ENCODE data around the gene EIF4H. TPM values are rescaled to one million over a fixed set of nuclear protein-coding genes. Genes with fewer than 3 reads are reported as not detected.

Gene EIF4H
- total RNA-seq, result 100 to 1,000 TPM; 400 to 410 TPM

DNA sequence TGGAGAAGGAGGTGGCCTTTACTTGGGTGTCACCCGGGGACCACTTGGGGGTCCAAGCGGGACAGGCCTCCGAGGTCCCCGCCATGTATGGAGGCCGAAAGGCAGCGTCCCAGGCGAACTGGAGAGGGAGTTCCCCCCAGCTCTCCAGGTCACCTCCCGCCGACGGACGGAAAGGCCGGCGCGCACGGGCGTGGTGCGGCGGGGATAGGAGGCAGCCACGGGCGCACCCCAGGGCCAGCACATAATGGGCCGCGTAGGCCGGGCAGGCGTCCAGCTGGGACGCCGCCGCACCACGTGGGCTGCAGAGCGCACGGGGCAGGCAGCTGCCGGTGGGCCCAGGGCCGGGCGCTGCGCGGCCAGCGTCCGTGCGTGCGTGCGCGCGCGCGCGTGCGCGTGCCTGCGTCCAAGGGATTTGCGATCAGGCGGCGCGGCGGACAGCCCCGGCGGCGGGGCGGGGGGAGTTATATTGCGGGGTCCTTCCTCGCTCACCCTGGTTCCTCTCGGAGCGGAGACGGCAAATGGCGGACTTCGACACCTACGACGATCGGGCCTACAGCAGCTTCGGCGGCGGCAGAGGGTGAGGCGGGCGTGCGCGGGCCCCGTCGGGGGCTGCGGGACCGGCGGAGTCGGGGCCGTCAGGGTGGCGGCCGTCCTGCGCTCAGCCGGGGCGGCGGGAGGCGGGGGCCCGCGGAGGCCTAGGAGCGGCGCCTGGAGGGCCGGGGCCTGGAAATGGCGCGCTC is at the start of gene EIF4H:
TSS of gene EIF4H (plus strand) at position 491 of the 740 bp plus-strand sequence. CDS start at position 519, 28 bp downstream.
- peak; percentile 96 for DNase-seq
- H3K27me3 Mint-ChIP-seq, result no peaks in the 10 kb centered on the region
- peak within 1 kb of the TSS; percentile 88 for H3K4me3 Mint-ChIP-seq
- intact Hi-C loops (cut with micrococcal nuclease), result loop anchor here (1.0 to 10.0 kb wide), 5 partner anchors 80 to 329 kb away; partner anchors contain the start of genes GTF2IRD1, LIMK1 and METTL27
- H3K36me3 Mint-ChIP-seq, result peaks cover 24% of the 10 kb centered on the region
- ChIA-PET POLR2A (interaction anchor here (0.9 to 2.6 kb wide), 4 partner anchors 32 to 436 kb away, joined by 3 to 7 read pairs (median 4); partner anchors contain the start of genes ABHD11 and LIMK1), CTCF (interaction anchor here (1.2 to 2.0 kb wide), 3 partner anchors 10 to 227 kb away, joined by 4 to 7 read pairs (median 7); no protein-coding TSS in a partner anchor)
- H3K27ac Mint-ChIP-seq, result peak within 1 kb of the TSS; percentile 89
- no peaks in the 10 kb centered on the region for H3K9me3 Mint-ChIP-seq
- H3K4me1 Mint-ChIP-seq (ENCODE audit: low read depth), result peaks cover 39% of the 10 kb centered on the region

GRCh38 chr7:74126220-74126880 is 47.8 kb upstream of the EIF4H start:
- Mint-ChIP-seq H3K27ac (no peak overlapping the region), H3K27me3 (no peaks in the 10 kb centered on the region), H3K36me3 (peaks cover 2% of the 10 kb centered on the region), H3K4me3 (no peak overlapping the region), H3K4me1 (ENCODE audit: low read depth) (no peaks in the 10 kb centered on the region), H3K9me3 (no peaks in the 10 kb centered on the region)
- CTCF ChIA-PET, result interaction anchor here (0.8 to 1.8 kb wide), 2 partner anchors 80 to 100 kb away, joined by 4 to 7 read pairs; no protein-coding TSS in a partner anchor
- intact Hi-C loops (cut with micrococcal nuclease), result no loop called here
- no peak for DNase-seq
- POLR2A ChIA-PET, result no interaction called here

- no peak for DNase-seq
- no peaks in the 10 kb centered on the region for H3K36me3 Mint-ChIP-seq
- no peaks in the 10 kb centered on the region for H3K9me3 Mint-ChIP-seq
- H3K4me1 Mint-ChIP-seq (ENCODE audit: low read depth), result peaks cover 3% of the 10 kb centered on the region
- POLR2A ChIA-PET, result no interaction called here
- H3K27ac Mint-ChIP-seq, result no peak overlapping the region
- H3K27me3 Mint-ChIP-seq, result no peaks in the 10 kb centered on the region
- no peak overlapping the region for H3K4me3 Mint-ChIP-seq
- CTCF ChIA-PET, result no interaction called here
- intact Hi-C loops (cut with micrococcal nuclease), result no loop called here
These were observed 44.3 kb upstream of the EIF4H start for GRCh38 chr7:74129887-74130286.

DNA sequence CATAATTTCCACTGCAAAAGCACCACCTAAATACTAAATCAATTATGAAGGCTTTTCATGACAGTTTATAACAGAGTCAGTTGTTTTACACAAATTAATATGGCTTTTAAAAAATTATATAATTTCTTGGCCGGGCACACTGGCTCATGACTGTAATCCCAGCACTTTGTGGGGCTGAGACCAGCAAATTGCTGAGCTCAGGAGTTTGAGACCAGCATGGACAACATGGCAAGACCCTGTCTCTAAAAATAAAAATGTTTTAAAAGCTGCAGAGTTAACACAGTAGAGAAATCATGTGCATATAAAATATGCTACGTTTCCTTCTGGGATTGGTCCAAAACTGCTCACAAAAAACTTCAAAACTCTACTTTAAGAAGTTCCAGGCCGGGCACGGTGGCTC is 43.6 kb upstream of the EIF4H start:
- Mint-ChIP-seq H3K27me3 (no peaks in the 10 kb centered on the region), H3K4me3 (no peak overlapping the region), H3K4me1 (ENCODE audit: low read depth) (peaks cover 3% of the 10 kb centered on the region), H3K27ac (no peak overlapping the region), H3K9me3 (no peaks in the 10 kb centered on the region), H3K36me3 (no peaks in the 10 kb centered on the region)
- intact Hi-C loops (cut with micrococcal nuclease), result no loop called here
- ChIA-PET POLR2A (no interaction called here), CTCF (no interaction called here)
- DNase-seq, result no peak

GRCh38 chr7:74134117-74134620 is 40.0 kb upstream of the EIF4H start:
- CTCF ChIA-PET, result no interaction called here
- Mint-ChIP-seq H3K27ac (peak overlapping the region; percentile 24), H3K36me3 (no peaks in the 10 kb centered on the region), H3K27me3 (no peaks in the 10 kb centered on the region), H3K4me1 (ENCODE audit: low read depth) (peaks cover 3% of the 10 kb centered on the region), H3K9me3 (no peaks in the 10 kb centered on the region), H3K4me3 (no peak overlapping the region)
- POLR2A ChIA-PET, result no interaction called here
- intact Hi-C loops (cut with micrococcal nuclease), result no loop called here
- DNase-seq, result peak; percentile 21

DNA sequence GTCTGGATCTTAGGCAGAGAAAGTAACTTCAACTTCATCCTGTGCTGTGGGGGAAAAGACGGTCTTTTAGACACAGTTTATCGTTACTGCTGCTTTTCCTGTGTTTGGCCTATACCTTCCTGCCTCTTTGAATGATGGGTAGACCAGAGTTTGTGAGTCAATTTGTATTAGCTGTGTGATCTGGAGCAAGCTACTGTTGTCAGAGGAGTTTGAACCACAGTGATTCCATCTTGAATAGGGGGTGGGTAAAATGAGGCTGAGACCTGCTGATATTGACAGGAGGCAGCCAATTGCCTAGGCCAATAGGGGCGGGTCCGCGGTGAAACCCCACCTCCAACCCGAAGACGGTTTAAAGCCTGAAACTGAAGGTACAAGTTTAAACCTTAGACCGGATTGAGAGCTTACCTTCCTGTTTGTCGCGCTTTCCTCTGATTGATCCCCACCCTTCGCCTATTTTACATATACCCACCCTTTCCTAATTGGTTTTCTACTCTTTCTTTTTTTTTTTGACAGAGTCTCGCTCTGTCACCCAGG is 35.8 kb upstream of the EIF4H start:
- H3K4me3 Mint-ChIP-seq, result no peak overlapping the region
- POLR2A ChIA-PET, result no interaction called here
- H3K27ac Mint-ChIP-seq, result no peak overlapping the region
- H3K4me1 Mint-ChIP-seq (ENCODE audit: low read depth), result peaks cover 6% of the 10 kb centered on the region
- CTCF ChIA-PET, result no interaction called here
- peak; percentile 29 for DNase-seq
- H3K9me3 Mint-ChIP-seq, result no peaks in the 10 kb centered on the region
- H3K36me3 Mint-ChIP-seq, result no peaks in the 10 kb centered on the region
- no peaks in the 10 kb centered on the region for H3K27me3 Mint-ChIP-seq
- intact Hi-C loops (cut with micrococcal nuclease), result no loop called here

DNA sequence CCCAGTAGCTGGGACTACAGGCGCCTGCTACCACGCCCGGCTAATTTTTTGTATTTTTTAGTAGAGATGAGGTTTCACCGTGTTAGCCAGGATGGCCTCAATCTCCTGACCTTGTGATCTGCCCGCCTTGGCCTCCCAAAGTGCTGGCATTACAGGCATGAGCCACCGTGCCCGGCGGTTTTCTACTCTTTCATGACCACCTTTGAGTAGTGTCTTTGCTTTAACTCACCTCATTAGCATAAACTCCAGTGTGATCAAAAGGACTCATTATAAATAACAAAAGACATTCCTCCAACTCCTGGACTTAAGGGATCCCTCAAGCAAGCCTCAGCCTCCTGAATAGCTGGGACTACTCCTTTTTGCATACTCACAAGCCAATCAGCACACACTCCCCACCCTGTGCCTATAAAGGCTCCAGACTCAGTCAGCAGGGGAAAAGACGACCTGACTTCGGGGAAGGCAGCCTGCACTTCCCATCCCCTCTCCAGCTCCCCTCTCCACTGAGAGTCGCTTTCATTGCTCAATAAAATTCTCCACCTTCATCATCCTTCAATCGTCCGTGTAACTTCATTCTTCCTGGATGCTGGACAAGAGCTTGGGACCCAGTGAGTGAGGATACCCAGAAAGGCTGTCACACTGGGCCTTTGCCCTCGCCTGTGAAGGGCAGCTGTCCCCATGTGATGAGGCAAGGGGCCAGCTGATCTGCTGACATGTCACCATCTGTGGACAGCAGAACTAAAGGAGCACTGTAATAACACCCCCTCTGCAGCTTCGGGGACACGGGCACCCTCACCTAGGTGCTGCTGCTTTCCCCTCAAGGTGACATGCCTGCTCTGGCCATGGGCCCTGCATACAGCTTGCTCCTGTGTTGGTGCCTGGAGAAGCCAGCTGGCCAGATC is 35.0 kb upstream of the EIF4H start:
- no peak overlapping the region for H3K27ac Mint-ChIP-seq

GRCh38 chr7:74141705-74142104 is 32.5 kb upstream of the EIF4H start:
- H3K9me3 Mint-ChIP-seq, result peaks cover 2% of the 10 kb centered on the region
- H3K36me3 Mint-ChIP-seq, result no peaks in the 10 kb centered on the region
- H3K27me3 Mint-ChIP-seq, result no peaks in the 10 kb centered on the region
- H3K27ac Mint-ChIP-seq, result no peak overlapping the region
- ChIA-PET CTCF (interaction anchor here (0.6 to 0.9 kb wide), 2 partner anchors 59 to 74 kb away, joined by 3 to 4 read pairs; no protein-coding TSS in a partner anchor), POLR2A (no interaction called here)
- no peak overlapping the region for H3K4me3 Mint-ChIP-seq
- no peak for DNase-seq
- intact Hi-C loops (cut with micrococcal nuclease), result no loop called here
- H3K4me1 Mint-ChIP-seq (ENCODE audit: low read depth), result peaks cover 3% of the 10 kb centered on the region

More for the DNA sequence above, 35.0 kb upstream of the EIF4H start:
- ChIA-PET CTCF (no interaction called here), POLR2A (no interaction called here)
- Mint-ChIP-seq H3K27me3 (no peaks in the 10 kb centered on the region), H3K4me3 (no peak overlapping the region), H3K9me3 (no peaks in the 10 kb centered on the region), H3K4me1 (ENCODE audit: low read depth) (peaks cover 4% of the 10 kb centered on the region), H3K36me3 (no peaks in the 10 kb centered on the region)
- no peak for DNase-seq
- intact Hi-C loops (cut with micrococcal nuclease), result no loop called here

DNA sequence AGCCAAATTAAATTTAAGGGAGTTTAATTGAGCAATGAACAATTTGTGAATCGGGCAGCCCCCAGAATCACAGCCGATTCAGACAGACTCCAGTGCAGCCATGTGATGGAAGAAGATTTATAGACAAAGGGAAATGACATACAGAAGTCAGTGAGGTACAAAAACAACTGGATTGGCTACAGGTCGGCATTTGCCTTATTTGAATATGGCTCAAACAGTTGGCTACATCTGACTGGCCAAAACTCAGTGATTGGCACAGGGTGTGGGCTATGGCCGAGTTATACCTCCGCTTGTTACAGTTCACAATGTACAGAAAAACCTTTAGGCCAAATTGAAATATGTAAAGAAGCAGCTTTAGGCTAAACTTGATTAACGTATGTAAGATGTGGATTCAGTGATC is 30.8 kb upstream of the EIF4H start:
- POLR2A ChIA-PET, result no interaction called here
- CTCF ChIA-PET, result no interaction called here
- intact Hi-C loops (cut with micrococcal nuclease), result no loop called here
- no peaks in the 10 kb centered on the region for H3K36me3 Mint-ChIP-seq
- H3K4me3 Mint-ChIP-seq, result no peak overlapping the region
- no peak for DNase-seq
- H3K27ac Mint-ChIP-seq, result no peak overlapping the region
- H3K9me3 Mint-ChIP-seq, result peaks cover 2% of the 10 kb centered on the region
- no peaks in the 10 kb centered on the region for H3K27me3 Mint-ChIP-seq
- H3K4me1 Mint-ChIP-seq (ENCODE audit: low read depth), result peaks cover 3% of the 10 kb centered on the region

DNA sequence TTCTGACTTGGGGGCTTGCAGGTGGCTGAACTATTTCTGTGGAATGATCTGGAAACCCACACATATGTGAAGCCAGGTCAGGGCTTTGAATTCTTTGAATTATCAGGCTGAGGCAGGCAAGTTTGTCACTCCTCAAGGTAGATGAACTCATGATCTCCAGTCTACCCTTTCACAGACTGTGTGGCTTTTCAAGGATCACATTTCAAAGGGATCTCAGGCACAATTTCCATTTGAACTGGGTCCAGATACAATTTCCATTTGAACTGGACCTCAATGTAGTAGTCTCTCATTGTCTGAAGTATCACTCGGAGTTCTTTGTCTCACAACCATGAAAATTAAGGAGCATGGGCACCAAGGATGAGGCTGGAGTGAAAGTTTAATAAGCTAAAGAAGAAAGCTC is 25.7 kb upstream of the EIF4H start:
- H3K27me3 Mint-ChIP-seq, result peaks cover 2% of the 10 kb centered on the region

DNA sequence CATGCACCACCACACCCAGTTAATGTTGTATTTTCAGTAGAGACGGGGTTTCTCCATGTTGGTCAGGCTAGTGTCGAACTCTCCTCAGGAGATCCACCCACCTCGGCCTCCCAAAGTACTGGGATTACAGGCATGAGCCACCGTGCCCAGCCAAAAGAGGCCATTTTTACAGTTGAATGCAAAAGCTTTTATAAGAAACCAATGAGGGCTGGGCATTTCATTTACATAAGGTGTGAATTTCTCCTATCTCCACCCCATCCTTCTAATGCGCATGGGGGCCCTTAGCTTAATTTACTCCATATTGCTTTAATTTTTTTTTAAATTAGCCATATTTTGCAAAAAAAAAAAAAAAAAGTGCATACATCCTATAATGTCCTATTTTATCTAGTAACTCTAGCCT is 25.1 kb upstream of the EIF4H start:
- peaks cover 2% of the 10 kb centered on the region for H3K9me3 Mint-ChIP-seq
- H3K36me3 Mint-ChIP-seq, result no peaks in the 10 kb centered on the region
- intact Hi-C loops (cut with micrococcal nuclease), result no loop called here
- peaks cover 2% of the 10 kb centered on the region for H3K27me3 Mint-ChIP-seq
- no peaks in the 10 kb centered on the region for H3K4me1 Mint-ChIP-seq (ENCODE audit: low read depth)
- H3K27ac Mint-ChIP-seq, result no peak overlapping the region
- no peak for DNase-seq
- H3K4me3 Mint-ChIP-seq, result no peak overlapping the region
- POLR2A ChIA-PET, result no interaction called here
- CTCF ChIA-PET, result interaction anchor here (0.6 to 0.7 kb wide), 3 partner anchors 24 to 508 kb away, joined by 3 to 5 read pairs (median 3); no protein-coding TSS in a partner anchor

More for the DNA sequence above, 25.7 kb upstream of the EIF4H start:
- intact Hi-C loops (cut with micrococcal nuclease), result no loop called here
- ChIA-PET POLR2A (no interaction called here), CTCF (interaction anchor here (0.6 to 0.7 kb wide), 2 partner anchors 269 to 508 kb away, joined by 3 to 5 read pairs; no protein-coding TSS in a partner anchor)
- peaks cover 2% of the 10 kb centered on the region for H3K9me3 Mint-ChIP-seq
- H3K4me3 Mint-ChIP-seq, result no peak overlapping the region
- H3K27ac Mint-ChIP-seq, result no peak overlapping the region
- H3K36me3 Mint-ChIP-seq, result no peaks in the 10 kb centered on the region
- DNase-seq, result no peak
- H3K4me1 Mint-ChIP-seq (ENCODE audit: low read depth), result no peaks in the 10 kb centered on the region

Measured in activated CD4-positive, alpha-beta memory T cell treated with anti-CD3 and anti-CD28 coated beads for 36 hours (primary cell).